ENCODE data around the gene RAB5B.
"Not testable (repeated sequence)": the region's sequence is repeated elsewhere in the genome, so short reads cannot be mapped to it uniquely, and the experiment has no call there.

The RAB5B gene

DNA sequence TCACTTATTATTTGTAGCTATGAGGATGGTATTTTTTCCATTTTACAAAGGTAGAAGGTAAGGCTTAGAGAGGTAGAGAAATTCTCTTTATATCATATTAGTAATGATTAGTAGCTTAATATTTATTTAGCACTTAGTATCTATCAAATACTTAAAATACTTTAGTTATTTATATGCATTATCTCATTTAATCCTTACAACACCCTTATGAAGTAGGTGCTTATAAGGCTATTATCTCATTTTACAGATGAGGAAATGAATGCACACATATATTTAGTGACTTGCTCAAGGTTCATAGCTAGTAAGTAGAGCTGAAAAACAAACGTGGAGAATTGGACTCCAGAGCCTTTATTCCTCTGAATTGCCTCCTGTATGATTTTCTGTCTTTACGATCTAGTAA is 11.0 kb downstream of the RAB5B start:
- no peak for DNase-seq

DNA sequence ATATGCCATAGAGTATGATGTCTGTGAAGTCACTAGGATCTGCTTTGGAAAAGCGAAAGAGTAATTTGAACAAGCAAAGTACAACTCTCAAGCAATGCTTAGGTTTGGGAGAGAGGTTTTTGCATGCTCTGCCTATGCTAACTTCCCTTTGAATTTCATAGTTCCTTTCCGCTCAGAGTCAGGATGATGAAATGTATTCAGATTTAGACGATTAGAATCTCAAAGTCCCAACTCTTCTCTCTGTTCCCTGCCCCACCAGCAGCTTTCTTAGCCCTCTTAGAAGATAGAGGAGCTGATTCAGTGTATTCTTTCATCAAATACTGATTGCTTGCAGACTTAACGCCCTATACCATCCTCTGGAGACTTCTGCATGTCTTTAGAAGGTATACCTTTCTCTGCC is 11.5 kb downstream of the RAB5B start:
- DNase-seq: no peak

DNA sequence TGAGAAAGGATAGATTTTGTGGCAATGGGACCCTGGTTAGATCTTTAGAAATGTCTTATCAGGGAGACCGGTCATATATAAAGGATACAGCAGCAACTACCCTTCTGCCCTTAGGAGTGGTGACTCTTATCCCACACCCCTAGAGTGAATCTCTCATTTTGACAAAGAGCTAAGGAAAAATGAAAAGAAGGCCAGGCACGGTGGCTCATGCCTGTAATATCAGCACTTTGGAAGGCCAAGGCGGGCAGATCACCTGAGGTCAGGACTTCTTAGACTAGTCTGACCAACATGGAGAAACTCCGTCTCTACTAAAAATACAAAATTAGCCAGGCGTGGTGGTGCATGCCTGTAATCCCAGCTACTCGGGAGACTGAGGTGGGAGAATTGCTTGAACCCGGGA is 12.1 kb downstream of the RAB5B start:
- not testable (repeated sequence) for DNase-seq

DNA sequence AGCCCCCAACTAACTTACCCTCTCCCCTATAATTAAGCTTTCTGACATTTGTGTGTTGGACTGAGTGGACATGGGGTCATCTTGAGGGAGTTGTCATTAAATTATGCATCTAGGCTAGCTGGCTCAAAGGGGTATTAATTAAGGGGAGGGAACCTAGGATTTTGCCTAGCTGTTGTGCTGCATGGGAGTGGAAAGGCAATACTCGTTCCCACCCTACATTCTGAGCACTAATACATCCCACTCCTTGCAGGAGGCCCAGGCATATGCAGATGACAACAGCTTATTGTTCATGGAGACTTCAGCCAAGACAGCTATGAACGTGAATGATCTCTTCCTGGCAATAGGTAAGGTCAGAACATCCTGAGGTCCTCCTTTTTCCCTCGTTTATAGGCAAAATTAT is 17.2 kb downstream of the RAB5B start:
- DNase-seq: no peak

DNA sequence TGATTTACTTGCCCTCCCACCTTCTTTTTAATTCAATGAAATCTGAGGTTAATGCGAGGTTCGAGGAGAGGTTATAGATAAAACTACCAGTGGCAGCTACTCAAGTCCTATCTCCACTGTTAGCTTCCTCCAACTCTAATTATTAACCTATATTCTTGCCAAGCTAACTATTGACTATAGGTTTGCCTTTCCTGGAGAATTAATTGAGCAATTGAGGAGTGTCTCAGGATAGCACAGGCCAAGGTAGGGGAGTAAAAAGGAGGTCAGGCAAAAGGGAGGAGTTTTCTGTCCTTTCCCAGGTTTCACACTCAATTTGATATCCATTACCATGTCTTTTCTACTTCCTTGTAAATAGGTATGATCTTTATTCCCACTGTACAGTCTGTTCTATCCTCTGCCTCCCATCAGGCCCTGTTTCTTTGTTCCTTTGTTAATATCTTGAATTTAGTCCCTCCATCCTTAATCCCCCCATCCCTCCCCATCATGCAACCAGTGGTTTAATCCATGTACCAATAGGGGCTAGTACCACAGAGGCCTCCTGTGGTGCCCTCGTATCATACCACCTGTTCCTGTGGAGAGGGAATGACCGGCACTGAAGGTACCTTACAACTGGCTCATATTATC is 19.5 kb downstream of the RAB5B start:
- no peak for DNase-seq

DNA sequence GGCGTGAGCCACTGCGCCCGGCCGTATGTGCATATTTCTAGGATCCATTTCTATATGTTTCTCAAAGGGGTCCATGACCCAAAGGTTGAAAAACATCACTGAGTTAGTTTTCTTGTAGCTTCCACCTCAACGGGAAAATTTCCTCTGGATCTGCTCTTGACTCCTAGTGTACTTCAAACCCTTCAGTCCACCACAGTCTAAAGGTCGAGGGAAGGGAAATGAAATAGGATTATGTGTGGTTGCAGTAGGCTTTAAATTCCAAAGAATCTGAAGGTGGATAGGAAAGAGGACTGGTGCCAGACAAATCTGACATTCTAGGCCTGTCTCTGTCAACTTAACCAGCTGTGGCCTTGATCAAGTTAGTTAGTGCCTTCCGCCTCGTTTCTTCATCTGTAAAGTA is 21.5 kb downstream of the RAB5B start:
- no peak for DNase-seq

DNA sequence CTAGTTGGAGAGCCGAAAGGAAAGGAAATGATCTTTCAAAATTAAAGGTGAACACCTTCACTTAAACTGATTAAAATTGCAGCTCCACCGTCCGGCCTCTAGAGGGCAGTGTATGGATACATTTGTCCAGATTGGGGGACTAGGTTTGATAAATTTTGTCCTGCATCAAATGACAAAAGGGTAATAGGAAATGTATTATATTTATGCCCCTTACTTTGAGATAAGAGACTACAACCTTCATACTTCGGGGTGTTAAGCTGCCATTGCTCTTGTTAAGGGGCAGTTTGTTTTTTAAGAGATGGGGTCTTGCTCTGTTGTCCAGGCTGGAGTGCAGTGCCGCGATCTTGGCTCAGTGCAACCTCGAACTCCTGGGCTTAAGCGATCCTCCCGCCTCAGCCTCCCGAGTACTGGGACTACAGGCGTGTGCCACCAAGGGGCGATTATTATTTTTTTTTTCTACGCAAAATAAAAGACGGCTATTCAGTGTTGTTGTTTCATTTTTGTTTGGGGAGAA is 22.4 kb downstream of the RAB5B start:
- peak; percentile 64 for DNase-seq

DNA sequence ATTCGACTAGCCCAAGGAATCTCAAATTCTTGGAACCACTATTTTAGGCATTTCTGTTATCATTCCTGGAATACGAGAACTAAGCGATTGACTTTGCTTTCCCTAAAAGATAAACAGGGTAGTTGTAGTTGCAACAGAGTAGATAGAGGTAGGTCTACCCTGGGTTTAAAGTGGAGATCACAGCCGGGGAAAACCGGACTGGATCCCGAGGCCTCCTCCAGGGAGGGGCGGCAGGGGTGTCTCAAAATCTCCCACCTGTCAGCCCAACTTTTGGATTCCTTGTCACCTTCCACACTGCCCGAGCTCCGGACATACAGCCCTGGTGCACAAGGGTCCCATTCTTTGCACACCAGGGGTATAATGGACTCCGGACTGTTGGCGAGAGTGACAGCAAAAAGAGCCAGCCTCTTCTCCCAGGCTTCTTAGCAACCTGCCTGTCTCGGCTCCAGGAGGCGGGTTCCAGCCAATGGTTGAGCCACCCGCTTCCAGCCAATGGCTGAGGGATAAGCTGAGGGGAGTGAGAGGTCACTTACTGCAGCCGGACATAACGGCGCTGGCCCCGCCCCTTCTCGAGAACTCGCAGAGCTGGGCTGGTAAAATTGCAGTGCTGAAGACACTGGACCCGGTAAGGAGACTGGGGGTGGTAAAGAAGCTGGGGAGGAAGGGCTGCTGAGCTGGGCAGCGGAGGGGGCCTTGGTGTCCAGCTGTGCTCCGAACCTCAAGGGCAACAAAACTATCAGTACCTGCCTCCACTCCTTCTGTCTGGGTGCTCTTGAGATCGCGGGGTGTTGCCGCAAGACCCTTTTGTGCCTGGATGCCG is 23.0 kb downstream of the RAB5B start, which contains the start of gene SUOX:
SUOX (plus strand) TSS at position 562 of the 820 bp plus-strand sequence. CDS start 4,946 bp downstream, outside the sequence.
- DNase-seq: peak; percentile 98

DNA sequence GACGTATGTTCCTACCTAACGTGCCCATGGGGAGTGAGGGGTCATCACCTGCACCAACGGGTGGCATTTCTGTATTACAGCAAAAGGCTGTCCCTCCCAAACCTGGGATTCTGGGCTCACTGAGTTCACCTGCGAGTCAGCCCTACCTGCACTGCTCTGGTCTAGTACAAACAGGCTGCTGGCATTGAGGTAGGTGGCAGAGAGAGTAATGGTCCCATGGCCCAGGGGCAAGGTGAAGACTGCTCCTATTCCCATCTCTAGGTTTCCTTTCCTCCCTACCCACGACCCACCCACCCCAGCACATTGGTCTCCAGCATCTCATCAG is 23.6 kb downstream of the RAB5B start:
- DNase-seq: no peak

DNA sequence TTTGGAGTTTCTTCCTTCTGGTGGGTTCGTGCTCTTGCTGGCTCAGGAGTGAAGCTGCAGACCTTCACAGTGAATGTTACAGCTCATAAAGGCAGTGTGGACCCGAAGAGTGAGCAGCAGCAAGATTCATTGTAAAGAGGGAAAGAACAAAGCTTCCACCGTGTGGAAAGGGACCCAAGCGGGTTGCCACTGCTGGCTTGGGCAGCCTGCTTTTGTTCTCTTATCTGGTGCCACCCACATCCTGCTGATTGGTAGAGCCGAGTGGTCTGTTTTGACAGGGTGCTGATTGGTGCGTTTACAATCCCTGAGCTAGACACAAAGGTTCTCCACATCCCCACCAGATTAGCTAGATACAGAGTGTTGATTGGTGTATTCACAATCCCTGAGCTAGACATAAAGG is 25.6 kb downstream of the RAB5B start:
- not testable (repeated sequence) for DNase-seq

DNA sequence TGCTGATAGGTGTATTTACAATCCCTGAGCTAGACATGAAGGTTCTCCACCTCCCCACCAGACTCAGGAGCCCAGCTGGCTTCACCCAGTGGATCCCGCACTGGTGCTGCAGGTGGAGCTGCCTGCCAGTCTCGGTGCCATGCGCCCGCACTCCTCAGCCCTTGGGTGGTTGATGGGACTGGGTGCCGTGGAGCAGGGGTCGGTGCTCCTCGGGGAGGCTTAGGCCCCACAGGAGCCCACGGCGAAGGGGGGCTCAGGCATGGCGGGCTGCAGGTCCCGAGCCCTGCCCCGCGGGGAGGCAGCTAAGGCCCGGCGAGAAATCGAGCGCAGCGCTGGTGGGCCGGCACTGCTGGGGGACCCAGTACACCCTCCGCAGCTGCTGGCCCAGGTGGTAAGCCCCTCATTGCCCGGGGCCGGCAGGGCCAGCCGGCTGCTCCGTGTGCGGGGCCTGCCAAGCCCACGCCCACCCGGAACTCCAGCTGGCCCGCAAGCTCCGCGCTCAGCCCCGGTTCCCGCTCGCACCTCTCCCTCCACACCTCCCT is 26.2 kb downstream of the RAB5B start:
- not testable (repeated sequence) for DNase-seq

DNA sequence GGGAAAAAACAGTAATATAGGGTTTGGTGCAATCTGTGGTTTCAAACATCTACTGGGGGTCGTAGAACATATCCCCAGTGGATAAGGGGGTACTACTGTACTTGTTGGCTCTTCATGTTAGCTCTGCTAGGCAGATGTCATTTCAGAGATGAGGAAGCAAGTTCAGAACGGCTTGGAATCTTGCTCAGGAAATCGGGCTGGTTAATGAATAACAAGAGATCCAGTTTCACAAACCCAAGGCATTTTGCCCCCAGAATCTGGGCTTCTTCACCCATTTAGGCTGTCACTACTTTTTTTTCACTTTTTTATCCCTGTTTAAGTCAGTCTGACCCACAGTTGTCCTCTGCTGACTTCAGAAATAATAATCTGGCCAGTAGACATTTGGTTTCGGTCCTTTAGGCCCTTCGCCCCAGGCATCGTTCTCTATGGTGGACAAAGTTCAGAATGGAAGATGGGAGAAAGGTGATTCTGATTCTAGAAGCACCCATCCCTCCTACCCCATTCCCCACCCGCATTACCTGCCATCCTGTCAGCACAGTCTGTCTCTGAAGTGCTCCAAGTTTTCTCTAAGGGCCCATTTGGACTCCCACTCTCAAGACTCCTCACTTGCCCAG is 27.7 kb downstream of the RAB5B start:
- no peak for DNase-seq

DNA sequence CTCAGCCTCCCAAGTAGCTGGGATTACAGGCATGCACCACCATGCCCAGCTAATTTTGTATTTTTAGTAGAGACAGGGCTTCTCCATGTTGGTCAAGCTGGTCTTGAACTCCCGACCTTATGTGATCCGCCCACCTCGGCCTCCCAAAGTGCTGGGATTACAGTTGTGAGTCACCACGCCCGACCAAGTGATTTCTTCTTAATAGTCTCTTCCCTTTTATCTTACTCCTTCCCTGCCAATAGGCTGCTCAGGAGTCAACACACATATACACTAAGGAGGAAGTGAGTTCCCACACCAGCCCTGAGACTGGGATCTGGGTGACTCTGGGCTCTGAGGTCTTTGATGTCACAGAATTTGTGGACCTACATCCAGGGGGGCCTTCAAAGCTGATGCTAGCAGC is 29.5 kb downstream of the RAB5B start:
- DNase-seq: not testable (repeated sequence)

DNA sequence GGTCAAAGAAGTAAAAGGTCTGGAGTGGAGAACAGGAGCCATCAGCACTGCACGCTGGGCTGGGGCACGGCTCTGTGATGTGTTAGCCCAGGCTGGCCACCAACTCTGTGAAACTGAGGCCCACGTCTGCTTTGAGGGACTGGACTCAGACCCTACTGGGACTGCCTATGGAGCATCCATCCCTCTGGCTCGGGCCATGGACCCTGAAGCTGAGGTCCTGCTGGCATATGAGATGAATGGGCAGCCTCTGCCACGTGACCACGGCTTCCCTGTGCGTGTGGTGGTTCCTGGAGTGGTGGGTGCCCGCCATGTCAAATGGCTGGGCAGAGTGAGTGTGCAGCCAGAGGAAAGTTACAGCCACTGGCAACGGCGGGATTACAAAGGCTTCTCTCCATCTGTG is 30.3 kb downstream of the RAB5B start:
- no peak for DNase-seq

DNA sequence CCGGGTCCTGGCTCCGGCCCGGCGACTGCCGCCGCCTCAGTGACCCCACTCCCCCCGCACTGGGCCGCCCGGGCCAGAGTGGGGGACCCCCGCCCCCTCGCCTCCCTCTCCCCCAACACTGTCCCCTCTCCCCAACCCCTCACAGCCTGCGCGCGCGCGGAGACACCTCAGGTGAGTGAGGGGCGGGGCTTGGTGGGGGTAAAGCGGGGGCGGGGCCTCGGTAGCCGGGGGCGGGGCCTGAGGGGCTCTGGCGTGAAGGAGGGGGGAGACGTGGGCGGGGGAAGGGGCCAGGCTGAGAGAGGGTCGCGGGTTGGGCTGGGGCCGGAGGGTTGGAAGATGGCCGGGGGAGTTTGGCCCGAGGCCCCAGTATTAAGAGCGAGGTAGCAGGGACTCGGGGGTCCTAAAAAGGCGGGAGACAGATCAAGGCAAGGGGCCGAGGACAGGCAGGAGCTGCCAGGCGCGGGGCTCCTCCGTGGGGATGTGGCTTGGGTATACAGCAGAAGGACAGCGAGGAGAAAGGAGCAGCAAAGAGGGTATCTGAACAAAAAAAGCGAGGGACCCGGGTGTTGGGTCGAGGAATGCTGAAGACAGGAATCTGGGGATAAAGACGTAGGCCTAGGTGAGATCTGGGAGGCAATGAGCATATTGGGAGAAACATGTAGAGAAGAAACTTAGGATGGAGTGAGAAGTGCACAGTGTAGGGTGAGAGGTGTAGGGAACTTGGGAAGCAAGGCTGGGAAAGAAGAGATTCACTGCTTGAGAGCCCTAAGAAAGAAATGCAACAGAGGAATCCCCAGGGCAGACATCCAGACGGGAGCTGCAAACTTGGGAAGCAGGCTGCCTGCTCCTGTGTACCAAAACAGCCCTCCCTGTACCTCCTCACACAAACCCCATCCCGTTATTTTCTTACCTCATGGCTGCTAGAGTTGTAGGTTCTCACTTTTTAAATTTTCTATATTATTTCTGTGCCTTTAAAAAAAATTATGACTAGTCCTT is 34.0 kb downstream of the RAB5B start:
- DNase-seq: peak; percentile 80

DNA sequence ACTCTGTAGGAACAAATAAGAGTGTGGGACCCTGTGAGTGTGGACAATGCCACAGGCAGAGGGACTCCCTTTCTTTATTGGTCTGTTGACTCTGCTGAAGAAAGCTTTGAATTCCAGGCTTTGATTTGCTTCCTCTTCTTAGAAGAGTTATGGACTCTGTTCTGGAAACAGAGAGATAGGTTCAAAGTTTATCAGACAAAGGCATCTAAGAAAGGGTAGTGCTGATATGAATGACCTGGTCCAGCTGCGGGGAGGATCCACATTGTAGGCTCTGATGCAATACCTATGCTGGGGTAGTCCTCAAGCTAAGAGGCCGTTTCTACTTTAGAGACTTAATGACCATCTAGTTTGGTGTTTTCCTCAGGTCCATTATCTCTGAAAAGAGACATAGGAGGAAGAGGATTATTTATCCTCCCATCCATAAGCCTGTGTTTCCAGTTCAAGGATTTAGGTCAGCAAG is 36.3 kb downstream of the RAB5B start:
- no peak for DNase-seq

DNA sequence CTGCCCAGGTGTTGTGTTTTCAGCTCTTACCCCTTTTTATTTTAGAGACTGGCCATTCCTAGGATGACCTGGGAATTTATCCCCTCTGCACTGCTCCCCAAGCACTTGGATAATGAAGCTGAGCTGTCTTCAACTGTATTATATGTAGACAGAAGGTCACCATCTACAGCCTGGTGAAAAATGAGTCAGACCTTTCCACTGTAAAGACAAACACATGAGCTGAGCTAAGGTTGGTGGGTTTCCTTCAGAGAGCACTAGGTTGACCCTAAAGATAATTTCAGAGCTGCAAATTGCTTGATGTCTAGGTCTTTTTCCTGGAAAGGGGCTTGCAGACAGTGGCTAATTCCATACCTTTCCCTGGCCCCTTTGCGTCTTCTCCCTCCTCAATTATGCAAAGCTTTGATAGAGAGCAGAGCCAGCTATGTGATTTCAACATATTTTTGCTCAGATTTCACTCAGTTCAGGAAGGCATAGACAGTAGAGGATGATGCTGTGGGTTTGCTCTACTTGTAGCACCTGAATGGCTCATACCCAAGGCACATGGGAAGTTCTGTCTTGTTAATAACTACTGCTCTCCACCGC is 37.7 kb downstream of the RAB5B start:
- no peak for DNase-seq

DNA sequence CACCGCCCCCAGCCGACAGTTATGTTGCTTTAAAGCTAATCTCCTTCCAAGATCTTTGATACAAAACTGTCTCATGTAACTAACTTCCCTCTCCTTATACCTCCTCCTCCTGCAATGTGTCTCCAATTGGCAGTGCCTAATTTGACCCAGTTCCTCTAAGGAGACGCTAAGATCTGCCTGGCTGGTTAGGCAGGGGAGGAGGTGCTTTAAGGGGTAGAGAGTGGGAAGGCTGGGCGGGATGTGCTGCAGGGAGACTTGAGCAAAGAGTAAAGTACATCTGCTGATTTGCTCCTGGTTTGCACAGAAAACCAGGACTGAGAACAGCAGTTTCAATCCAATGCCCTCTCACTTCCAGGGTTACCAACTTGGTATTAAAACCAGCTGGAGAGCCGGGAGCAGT is 39.6 kb downstream of the RAB5B start:
- DNase-seq: no peak

DNA sequence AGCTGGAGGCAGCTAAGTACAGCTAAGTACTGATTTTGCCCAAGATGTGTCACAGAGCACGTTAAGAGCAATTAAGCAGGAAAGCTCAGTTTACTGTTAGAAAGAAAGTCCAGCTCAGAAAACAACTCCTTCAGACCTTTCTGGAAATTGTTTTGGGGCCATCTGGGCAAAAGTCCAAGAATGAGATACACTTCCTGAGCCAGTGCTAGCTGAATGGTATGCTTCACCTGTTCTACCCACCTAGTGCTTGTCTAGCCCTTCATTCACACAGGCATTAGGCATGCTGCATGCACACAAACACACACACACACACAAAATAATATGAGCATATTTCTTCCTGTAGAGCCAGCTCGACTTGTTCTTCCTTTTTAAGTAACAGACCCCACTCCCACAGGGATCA is 40.3 kb downstream of the RAB5B start:
- DNase-seq: no peak

DNA sequence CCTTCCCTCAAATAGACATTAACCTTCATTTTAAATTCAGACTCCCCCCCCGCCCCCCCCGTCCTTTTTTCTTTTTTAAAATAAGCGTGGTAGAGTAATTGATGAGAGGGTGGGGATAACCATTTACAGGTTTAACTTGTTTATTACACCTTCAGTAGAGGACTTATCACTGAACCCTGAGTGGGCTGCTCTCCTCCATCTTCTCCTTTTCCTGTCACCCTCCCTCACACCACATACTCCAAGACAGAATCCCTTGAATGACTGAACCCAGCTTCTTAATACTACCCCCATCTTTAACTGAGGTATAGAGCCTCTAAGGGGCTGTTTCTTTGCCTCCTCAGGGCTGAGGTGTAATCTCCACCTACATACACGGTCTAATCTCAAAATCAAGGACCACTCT is 43.3 kb downstream of the RAB5B start:
- no peak for DNase-seq

DNA sequence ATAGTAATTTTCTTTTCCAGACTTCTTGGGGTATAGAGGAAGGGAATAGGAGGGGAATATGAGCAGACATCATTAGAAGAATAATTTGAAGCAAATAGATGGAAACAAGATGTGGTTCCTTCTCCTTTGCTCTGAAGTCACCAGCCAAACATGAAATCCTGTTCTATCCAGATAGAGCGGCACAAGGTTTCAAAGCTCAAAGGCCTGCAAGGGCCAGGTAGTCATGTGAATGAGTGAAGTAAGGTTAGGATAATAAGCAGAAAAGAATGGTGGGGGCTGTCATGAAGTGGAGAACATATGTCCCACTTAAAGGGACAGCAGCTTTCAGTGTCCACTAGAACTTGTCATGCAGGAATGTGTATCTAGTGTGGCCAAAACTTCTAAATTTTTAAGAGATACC is 44.5 kb downstream of the RAB5B start:
- DNase-seq: no peak

Measured in femur (tissue), 1 donor.